TTC549 (cell line): ENCODE data around the gene OR5K4.

ENCODE experiments used
- FAIRE-seq: peaks from 2 replicates; lab custom pipeline; 2012; peaks lifted over from hg19 to GRCh38; lab: Jason Lieb, UNC

Gene OR5K4

GRCh38 chr3:98353554-98353953, at the start of gene OR5K4:
Gene OR5K4, plus strand, starts transcription at chr3:98353854. Its CDS starts 0 bp downstream, at chr3:98353854.
- FAIRE-seq: no peak

- FAIRE-seq: no peak
These were observed 31.6 kb upstream of the OR5K4 start for GRCh38 chr3:98322101-98322500.

GRCh38 chr3:98322686-98323085, 31.0 kb upstream of the OR5K4 start:
- no peak for FAIRE-seq

GRCh38 chr3:98323425-98323824, 30.2 kb upstream of the OR5K4 start:
- FAIRE-seq: no peak

- FAIRE-seq: no peak
These were observed 28.6 kb upstream of the OR5K4 start for GRCh38 chr3:98325055-98325454.

- FAIRE-seq: no peak
These were observed 27.4 kb upstream of the OR5K4 start for GRCh38 chr3:98326105-98326893.

GRCh38 chr3:98326945-98327344, 26.7 kb upstream of the OR5K4 start:
- FAIRE-seq: no peak

GRCh38 chr3:98328933-98329332, 24.7 kb upstream of the OR5K4 start:
- FAIRE-seq: no peak

- FAIRE-seq: no peak
These were observed 24.1 kb upstream of the OR5K4 start for GRCh38 chr3:98329392-98330124.

GRCh38 chr3:98331329-98331728, 22.3 kb upstream of the OR5K4 start:
- FAIRE-seq: no peak

- no peak for FAIRE-seq
These were observed 19.6 kb upstream of the OR5K4 start for GRCh38 chr3:98333989-98334606.

GRCh38 chr3:98339031-98339430, 14.6 kb upstream of the OR5K4 start:
- FAIRE-seq: no peak

GRCh38 chr3:98341758-98342157, 11.9 kb upstream of the OR5K4 start:
- no peak for FAIRE-seq

- FAIRE-seq: no peak
These were observed 9.8 kb upstream of the OR5K4 start for GRCh38 chr3:98343647-98344507.

- no peak for FAIRE-seq
These were observed 3.6 kb upstream of the OR5K4 start for GRCh38 chr3:98350082-98350481.

GRCh38 chr3:98359250-98359649, 5.6 kb downstream of the OR5K4 start:
- no peak for FAIRE-seq

- no peak for FAIRE-seq
These were observed 6.5 kb downstream of the OR5K4 start for GRCh38 chr3:98359993-98360675.

- FAIRE-seq: no peak
These were observed 7.0 kb downstream of the OR5K4 start for GRCh38 chr3:98360681-98361080.

- FAIRE-seq: no peak
These were observed 7.6 kb downstream of the OR5K4 start for GRCh38 chr3:98361289-98361688.

- FAIRE-seq: no peak
These were observed 14.0 kb downstream of the OR5K4 start for GRCh38 chr3:98367464-98368246.

GRCh38 chr3:98371186-98371585, 17.5 kb downstream of the OR5K4 start:
- FAIRE-seq: no peak
